ENCODE data around the gene SLC31A2.
"Not testable (repeated sequence)": the region's sequence is repeated elsewhere in the genome, so short reads cannot be mapped to it uniquely, and the experiment has no call there.

SLC31A2 gene, protein sequence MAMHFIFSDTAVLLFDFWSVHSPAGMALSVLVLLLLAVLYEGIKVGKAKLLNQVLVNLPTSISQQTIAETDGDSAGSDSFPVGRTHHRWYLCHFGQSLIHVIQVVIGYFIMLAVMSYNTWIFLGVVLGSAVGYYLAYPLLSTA

DNA sequence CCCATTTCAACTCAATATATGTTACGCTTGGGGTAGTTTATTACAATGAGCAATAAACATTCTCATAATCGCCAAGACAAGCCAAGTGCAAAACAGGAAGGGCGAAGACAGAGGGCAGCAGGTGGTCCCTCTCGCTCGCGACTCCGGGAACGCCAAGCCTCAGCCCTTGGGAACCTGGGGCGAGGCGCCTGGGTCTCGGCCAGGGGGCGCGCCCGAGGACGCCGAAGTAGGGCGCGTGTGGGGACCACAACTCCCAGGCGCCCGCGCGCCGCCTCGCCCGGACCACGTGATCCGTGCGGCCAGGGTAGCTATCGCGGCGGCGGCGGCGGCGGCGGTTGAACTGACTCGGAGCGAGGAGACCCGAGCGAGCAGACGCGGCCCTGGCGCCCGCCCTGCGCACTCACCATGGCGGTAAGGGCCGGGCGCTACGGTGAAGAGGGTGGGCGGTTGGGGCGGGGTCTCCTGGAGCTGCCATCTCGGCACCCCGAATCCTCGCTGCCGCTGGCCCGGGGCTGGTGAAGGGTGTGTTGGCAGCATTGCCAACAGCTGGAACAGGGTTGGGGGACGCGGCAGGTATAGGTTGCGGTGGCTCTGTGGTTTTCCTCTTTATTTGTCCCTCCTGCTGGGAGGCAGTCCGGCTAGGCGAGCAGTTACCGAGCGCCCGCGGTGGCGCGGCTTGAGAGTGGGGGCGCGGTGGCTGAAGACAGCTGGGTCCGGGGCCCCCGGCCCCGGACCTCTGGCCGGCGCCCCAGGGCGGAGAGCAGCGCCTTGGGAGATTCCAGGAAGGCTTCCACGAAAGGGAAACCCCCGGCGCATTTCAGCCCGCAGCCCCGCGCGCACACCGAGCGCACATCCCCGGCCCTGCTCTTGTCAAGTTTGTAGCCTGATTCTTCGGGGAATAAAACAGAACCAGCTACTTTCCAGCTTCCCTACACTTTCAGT, at the start of gene SLC31A2:
SLC31A2 (plus strand) TSS at position 338 of the 942 bp plus-strand sequence; CDS start at position 406, 68 bp downstream.
- DNase-seq, result peak; percentile 74

GRCh38 chr9:113105345-113105744, 45.5 kb upstream of the SLC31A2 start:
- DNase-seq, result not testable (repeated sequence)

- not testable (repeated sequence) for DNase-seq
Observed at GRCh38 chr9:113111065-113111951, 39.5 kb upstream of the SLC31A2 start.

- DNase-seq, result not testable (repeated sequence)
Observed at GRCh38 chr9:113112706-113113510, 37.9 kb upstream of the SLC31A2 start.

DNA sequence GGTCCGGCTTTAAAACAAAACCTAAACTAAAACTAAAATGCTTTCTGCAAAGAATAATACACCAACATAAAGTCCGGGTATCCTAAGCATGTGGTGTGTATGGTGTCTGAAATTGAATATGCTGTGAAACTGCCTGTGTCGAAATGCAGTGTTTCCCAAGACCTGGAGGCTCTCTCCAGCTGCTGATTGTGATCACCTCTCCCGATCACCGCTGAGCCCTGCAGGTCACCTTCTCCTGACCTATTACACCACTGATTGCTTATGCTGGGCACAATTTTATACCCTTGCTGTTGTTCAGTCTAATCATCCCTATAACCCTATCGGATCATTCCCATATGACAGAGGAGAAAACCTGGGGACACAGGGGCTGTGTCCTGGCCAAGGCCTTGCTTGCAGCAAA, 32.0 kb upstream of the SLC31A2 start:
- DNase-seq, result not testable (repeated sequence)

- DNase-seq, result no peak
Observed at GRCh38 chr9:113125386-113126035, 25.3 kb upstream of the SLC31A2 start.

DNA sequence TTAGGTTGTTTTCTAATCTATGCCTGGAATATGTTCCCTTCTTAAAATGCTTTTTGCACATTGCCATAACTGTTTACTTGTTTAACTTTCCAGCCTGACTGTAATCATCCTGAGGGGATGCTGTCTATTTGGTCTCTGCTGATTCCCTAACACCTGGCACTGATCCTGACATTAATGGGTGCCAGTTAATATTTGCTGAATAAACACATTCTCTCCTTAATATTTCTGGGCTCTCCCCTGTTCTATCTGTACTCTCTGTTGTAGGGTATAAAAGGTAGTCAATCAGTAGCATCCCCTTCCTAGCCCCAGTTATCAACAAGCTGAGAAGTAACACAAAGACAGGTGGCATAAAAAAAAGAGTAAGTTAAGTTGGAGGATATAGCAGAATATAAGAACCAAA, 21.3 kb upstream of the SLC31A2 start:
- no peak for DNase-seq

GRCh38 chr9:113129884-113130283, 20.9 kb upstream of the SLC31A2 start:
- no peak for DNase-seq

DNA sequence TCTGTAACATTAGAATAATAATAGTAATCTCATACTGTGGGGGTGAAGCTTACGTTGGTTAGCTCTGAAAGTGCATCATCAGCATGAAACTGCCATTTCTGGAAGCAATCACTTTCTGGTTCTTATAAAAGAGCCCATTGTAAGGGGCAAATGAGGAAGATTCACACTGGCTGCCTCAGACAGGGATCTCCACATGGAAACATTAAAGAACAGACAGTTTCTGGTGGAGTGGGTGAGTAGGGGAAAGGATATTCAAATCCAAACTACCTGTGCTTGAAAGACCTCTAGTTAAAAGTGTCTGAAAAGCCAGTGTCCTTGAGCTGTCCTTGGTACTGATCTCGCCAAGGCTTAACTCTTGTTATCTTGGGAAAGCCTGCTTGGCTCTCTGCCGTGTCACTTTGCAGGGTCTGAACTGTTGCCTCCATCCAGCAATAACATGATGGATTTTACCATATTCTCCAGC, 19.1 kb upstream of the SLC31A2 start:
- no peak for DNase-seq

- no peak for DNase-seq
Observed at GRCh38 chr9:113137196-113138168, 13.3 kb upstream of the SLC31A2 start.

- DNase-seq, result no peak
Observed at GRCh38 chr9:113138760-113139159, 12.0 kb upstream of the SLC31A2 start.

DNA sequence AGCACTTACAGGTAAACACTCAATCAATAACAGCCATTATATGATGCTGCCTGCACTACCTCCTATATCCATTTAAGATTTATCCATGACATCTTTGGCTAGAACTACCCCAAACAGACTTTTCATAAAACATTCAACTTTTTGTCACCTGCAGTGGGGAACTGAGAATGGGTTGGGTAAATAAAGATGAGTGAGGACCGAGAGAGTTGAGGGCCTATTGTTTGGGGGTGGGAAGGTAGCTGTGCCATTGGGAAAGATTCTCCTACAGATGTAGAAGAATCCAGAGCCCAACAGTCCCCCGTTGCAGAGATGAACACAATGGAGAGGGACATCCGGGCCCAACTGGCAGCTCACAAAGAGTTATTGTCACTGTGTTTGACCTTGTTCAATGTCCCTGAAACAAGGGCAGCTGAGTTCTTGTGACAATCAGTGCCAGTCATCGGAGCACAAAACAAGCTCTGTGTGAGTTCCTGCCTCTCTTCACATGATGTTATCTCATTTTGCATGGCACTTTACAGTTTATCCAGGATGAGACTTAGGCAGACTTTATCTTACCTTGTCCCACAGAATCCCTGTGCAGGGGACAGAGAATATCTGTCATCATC, 11.5 kb upstream of the SLC31A2 start:
- DNase-seq, result no peak

- no peak for DNase-seq
Observed at GRCh38 chr9:113139953-113140352, 10.9 kb upstream of the SLC31A2 start.

DNA sequence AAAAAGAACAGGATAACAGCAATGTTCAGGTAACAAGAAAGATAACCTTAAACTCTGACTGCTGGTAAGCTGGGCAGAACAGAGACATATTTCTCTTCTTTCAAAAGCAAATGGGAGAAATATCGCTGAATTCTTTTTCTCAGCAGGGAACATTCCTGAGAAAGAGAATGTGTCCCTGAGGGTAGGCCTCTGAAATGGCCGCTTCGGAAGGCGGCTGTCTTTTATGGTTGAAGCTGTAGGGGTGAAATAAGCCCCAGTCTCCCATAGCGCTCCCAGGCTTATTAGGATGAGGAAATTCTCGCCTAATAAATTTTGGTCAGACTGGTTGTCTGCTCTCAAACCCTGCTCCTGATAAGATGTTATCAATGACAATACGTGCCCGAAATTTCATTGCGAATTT, 9.9 kb upstream of the SLC31A2 start:
- not testable (repeated sequence) for DNase-seq

DNA sequence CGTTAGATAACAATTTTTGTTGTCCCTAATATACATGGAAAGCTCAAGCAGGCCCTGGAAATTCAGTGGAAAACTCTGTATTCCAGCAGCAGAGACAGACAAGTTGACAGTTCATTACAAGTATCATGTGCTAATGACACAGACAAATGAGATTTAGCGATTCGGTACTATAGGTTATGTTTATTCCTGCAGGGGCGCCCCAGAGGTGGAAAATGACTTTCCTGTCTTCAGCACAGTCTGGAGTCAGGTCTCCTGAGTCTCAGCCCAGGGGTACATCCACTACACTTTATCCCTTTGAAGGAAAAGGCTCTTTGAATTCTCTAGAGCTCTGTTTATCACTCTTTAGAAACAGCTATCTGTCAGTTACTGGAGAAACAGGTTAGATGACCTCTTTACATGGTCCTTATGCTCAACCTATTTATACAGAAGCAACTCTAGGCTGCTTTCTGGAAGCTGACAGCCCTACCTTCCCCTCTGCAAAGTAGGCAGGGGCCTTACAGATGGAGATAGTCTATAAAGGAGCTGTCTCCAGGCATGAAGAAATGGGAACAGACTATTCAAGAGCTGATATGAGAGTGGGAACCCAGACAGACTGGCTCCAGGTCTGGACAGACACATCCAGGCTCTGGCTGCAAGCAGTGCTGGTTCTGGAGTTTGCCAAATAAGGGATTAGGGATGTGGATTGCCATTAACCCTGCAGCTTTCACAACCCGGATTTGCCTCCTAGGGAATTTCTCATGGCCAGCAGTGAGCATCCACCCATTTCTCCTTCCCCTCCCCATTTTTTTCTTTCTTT, 7.2 kb upstream of the SLC31A2 start:
- no peak for DNase-seq

GRCh38 chr9:113148372-113148705, 2.5 kb upstream of the SLC31A2 start:
- DNase-seq, result no peak

DNA sequence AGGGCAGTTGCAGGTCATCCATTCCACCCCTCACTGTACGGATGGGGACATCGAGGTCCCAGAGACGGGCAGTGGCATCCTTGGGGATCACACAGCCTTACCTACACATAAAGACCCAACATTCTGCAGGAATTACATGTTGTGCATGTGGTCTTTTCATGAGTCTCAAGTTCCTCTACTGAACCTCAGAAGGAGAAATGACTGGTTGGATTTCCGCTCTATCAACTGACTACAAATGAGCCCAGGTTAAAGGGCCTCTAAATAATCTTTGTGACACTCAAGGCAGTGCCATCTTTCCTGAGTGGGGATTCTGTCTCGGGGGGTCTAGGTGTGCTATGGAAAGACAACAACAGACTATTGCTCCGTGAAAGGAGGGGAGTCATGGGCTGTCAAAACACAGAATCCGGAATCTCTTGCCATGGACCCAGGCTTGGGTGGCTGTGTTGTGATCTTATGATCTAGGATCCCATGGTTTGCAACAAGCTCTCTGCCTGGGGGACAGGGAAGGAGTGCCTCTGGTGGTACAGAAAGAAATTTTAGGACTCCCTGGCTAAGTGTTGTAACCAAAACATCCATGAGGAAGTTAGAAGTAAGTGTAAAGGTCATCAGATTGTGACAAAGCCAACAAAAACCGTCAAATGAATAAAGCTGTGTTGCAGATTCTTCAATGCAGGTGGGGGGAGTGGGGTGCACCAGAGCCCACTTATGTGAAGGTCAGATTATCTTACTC, 1.9 kb upstream of the SLC31A2 start:
- no peak for DNase-seq

- DNase-seq, result not testable (repeated sequence)
Observed at GRCh38 chr9:113149561-113149960, 1.2 kb upstream of the SLC31A2 start.
